Stimulated activated CD4-positive, alpha-beta T cell treated with anti-CD3 and anti-CD28 coated beads, Interleukin-12 subunit alpha, Interleukin-12 subunit beta, amount 100 ng/mL, for 4 hours (primary cell): Measurements from ENCODE around the gene MOV10L1.

Experiments used
- DNase-seq: peaks from one replicate; pipeline ENCODE4 v3.0.0-alpha.2; 2020

Gene MOV10L1

DNA sequence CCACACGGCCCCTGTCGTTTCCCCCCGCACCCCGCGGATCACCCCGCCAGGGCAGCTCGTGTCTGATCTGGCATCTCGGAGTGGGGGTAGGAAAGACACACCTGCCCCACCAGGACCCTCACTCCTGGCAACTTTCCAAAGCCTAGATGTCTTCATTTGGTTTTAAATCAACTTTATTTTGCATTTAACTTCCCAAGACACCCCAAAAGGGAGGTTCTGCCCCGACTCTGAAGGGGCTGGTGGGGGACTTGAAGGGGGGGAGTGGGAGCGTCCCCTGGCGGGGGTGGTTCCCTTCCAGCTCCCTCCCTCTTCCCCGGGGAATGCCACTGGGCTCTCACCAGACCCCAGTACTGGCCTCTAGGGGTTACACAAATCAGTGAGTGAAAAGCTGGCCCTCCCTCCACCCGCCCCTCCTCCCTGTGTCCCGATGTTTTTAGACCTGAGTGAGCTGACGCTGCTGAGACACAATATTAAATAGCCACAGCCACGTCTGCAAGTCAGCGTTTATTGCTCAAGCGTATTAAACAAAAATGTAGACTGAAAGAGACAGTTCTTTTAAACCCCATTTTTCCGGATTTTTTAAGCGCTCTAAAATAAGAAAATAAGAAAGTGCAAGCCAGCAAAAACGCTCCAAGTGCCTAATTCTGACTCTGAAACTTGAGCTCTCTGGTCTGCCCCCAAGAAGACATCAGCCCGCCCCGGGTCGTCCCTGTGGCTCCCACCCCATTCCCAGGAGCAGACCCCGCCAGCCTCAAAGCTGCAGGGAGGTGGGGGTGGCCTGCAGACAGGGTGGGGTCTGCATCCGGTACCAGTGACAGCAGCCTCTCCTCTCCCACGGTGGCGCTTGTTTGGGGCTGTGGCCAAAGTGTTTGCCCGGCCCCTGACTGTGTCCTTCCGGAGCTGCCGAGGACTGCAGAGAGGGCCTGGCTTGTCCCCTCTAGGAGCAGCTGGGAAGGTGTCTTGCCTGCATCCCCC is 30.6 kb upstream of the MOV10L1 start:
- DNase-seq, result no peak

DNA sequence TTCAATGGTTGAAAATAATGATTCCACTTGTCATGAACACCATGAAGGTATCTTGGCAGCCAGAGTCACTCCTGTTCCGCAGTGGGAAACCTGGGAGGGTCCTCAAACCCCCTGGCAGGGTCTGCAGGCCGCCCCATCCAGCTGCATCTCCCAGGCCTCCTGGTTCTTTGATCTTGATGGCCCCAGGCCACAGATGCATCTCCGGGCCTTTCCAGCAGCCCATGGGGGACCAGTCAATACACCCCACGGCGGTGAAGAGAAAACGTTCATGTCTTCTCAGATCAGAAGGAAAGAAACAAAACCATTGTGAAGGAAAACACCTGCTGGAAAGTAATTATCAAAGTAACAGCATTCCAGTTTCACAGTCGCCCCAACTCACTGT is 29.9 kb upstream of the MOV10L1 start:
- DNase-seq, result no peak

DNA sequence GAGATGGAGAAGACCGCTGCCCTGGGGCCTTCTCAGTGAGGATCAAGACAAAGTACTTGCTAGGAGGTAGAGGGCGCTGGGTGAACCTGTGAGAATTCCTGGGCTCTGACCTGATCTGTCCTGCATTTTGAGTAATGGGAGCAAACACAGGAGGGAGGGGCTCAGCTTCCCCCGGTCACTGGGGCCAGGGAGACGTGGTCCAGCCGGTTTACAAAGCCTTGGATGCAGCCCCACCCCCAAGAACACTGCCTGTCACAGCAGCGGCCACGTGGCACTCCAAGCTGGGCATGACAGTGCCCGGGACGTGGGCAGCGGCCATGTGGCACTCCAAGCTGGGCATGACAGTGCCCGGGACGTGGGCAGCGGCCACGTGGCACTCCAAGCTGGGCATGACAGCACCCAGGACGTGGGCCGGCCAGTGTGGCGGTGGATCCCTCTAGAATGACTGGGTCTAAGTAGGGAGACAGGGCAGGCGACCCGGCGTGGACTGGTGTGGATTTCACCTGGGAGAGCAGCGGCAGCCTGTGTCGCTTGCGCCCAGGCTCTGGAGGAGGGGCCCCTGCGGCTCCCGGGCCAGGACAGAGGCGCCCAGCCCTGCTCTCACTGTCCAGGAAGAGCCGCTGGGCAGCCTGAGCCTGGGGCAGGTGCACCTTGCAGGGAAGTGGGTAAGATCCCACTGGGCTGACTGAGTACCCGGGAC is 29.2 kb upstream of the MOV10L1 start:
- no peak for DNase-seq

DNA sequence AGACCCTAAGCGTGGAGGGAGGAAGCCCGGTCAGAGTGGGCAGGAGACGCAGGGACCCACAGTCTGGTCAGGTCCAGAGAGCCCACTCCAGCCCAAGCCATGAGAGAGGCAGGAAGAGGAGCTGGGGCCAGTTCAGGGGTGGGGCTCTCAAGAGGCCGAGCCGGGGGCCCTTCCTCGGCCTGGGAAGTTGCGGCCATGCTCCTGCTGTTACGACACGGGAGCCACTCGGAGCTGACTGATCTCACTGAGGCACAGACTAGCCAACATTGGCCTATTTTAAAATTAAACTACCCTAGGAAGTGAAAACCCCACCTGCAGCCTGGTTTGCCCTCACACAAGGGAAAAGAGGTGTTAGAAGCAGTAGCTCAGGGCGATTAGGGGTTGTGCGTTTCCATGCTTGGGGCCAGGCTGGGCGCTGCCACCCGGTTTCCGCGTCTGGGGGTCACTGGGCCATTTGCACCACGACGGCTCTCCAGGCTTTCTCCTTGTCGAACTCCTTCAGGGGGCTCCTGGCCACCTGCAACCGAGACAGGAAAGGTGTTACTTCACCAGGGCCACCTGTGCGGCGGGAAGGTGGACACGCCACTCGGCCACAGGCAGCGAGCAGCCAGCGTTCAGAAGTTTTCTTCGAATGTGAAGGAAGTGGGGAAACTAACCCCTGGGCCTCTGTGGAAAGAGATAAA is 28.5 kb upstream of the MOV10L1 start:
- no peak for DNase-seq

DNA sequence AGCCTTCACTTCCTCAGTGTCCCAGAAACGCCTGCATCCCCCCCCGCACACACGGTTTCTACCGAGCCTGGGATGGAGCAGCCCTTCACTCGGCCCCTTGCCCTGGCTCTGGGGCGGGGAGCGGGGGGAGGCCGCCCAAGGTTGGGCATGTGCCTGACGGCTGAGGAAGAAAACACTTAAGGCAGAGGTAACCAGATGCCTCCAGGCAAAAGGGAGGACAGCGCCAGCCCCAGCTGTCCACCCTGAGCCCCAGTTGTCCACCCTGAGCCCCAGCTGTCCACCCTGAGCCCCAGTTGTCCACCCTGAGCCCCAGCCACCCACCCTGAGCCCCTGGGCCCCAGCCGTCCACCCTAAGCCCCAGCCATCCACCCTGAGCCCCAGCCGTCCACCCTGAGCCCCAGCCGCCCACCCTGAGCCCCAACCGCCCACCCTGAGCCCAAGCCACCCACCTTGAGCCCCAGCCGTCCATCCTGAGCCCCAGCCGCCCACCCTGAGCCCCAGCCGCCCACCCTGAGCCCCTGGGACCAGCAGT is 27.9 kb upstream of the MOV10L1 start:
- no peak for DNase-seq

DNA sequence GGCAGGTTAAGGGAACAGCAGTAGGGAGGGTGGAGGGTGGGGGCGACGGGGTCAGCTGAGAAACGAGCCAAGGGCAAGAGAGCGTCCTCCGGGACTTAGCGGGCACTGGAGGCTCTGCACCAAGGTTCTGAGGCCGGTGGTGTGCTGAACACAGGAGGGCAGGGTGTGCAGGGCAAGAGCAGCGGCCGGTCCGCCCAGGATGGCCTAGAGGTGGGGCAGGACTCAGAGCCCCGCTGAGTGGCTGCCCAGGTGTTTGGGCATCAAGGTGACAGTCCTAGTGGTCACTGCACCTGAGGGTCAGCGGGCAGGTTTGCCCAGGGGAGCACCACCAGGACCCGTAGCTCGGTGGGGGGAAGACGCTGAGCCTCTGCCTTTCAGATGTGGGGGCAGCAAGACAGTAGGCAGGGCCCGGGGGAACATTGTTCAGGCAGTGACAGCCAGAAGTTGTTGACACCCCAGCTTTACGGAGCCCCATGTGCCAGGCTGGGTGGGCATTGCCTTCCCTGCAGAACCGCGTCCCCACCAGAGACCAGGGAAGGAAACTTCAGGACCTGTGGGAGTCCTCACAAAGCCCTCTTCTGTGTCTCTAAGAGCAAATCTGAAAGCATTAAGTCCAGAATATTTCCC is 27.2 kb upstream of the MOV10L1 start:
- no peak for DNase-seq

DNA sequence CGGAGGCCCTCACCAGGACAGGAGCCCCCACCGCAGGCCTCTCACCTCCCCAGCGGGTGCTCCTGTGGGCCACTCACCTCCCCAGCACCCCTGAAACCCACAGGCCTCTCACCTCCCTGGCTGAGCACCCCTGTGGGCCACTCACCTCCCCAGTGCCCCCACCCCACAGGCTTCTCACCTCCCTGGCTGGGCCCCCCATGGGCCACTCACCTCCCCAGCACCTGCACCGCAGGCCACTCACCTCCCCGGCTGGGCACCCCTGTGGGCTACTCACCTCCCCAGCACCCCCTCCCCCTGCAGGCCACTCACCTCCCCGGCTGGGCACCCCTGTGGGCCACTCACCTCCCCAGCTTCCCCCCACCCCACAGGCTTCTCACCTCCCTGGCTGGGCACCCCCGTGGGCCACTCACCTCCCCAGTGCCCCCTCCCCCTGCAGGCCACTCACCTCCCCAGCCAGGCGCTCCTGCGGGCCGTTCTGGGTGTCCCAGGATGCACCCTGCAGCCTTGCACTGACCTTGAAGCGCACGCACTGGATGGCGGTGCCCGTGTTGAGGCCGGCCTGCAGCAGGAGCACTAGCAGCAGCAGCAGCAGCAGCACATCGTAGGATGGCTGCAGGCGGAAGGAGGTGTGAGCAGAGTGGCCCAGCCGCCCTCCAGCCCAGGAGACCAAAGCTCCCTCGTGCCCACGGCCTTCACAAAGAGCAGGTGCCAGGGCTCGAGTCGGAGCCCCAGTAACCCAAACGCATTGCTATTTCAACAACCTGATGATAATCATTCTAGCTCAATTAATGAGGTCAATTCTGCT is 26.0 kb upstream of the MOV10L1 start:
- DNase-seq, result no peak

DNA sequence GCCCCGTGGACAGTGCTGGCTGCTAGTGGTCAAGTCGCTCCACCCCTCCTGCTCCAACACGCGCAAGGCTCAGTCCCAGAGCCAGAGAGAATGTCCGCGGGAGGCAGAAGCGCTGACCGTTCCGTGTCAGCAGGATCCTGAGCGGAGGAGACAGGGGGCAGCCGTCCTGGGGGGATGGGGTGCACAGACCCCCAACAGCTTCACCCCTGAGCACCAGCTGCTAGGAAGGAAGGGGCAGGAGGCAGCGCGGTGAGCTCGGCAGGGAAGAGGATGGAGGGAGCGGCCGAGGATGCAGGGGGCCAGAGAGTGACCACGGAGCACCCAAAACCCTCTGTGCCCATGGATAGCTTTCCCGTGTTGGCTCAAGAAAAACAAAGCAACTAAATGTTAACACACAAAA is 25.4 kb upstream of the MOV10L1 start:
- no peak for DNase-seq

DNA sequence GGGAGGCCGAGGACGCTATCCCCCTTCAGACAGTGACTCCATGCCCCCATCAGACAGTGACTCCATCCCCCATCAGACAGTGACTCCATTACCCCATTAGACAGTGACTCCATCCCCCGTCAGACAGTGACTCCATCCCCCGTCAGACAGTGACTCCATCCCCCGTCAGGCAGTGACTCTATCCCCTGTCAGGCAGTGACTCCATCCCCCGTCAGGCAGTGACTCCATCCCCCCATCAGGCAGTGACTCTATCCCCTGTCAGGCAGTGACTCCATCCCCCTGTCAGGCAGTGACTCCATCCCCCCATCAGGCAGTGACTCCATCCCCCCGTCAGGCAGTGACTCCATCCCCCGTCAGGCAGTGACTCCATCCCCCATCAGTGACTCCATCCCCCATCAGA is 22.6 kb upstream of the MOV10L1 start:
- no peak for DNase-seq

DNA sequence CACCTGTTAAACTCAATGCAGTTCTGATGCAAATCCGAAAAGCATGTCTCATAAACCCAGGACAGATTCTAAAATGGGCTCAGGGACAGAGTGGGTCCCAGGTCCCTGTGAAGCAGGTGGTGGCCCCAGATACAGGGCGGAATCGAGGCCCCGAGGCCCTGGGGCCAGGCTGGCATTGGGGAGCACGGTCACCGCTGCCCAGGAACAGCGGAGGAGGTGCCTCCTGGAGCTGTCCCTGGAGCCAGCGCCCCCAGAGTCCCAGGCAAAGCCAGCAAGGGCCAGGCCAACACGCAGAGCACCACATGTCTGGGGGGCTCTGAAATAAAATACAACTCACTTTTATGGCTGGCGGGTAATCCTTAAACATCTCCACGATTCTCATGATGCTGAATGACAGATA is 21.7 kb upstream of the MOV10L1 start:
- no peak for DNase-seq

DNA sequence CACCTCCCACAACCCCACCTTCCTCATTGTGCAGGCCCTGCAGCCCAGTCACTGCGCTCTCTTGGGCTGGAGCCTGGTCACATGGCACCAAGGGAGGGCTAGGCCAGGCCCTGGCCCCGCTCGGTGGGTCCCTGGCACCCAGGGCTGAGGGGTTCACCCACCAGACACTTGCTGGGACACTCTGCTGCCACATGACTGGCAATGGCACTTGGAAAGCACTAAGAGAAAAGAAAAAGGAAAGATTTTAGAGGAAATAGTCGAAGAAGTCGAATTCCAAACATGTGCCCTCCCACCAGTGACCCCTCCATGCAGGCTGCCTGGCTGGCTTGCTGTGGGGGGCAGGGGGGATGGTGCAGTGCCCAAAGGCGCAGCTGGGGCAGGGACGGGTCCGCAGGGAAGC is 19.4 kb upstream of the MOV10L1 start:
- DNase-seq, result no peak

DNA sequence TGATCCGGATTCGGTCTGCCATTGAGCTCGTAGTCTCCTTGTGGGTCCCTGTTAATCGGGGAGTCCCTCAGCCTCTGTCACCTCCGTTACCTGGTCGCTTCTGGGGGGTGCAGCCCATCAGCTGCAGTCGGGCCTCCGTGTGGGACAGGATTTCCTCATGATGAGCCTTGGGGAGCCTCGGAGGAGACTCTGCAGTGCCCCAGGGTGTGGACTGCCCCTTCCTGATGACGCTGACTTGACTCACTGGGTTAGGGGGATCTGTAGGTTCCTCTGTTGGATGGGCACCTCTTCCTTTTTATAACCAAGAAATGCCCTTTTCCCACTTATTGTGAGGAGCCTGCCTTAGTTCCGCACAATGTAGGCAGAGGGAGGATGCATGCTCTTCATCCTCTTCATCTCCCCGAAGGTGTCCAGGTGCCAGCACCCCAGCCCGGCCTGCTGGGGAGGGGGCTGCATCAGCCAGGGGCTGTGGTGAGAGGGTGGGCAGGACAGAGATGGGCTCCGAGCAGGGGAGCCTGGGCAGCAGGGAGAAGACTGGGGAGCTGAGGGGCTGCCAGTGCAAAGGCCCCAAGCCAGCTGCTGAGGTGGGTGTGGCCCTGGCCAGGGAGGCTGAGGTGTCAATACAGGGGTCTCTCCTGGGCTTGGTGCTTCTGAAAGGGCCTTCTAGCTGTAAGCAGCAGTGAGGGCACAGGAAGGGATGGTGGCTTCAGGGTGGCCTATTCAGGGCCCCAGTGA is 18.2 kb upstream of the MOV10L1 start:
- no peak for DNase-seq

DNA sequence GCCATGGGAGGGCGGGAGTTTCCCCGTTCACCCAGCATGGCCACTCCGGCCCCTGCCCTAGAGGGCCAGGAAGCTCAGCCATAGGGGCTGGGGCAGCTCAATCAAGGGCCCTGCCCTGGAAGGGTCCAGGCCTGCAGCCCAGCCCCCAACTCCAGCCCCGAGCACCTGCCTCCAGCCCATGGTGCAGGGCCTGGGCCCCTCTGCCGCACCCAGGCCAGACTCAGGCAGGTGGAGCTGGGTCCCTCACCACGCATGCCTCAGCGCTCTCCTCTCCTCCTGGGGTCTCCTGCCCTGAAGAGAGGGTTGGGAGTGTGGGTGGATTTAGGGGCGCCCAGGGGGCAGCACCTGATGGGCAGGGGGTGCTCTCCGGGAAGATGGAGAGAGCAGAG is 17.6 kb upstream of the MOV10L1 start:
- no peak for DNase-seq

DNA sequence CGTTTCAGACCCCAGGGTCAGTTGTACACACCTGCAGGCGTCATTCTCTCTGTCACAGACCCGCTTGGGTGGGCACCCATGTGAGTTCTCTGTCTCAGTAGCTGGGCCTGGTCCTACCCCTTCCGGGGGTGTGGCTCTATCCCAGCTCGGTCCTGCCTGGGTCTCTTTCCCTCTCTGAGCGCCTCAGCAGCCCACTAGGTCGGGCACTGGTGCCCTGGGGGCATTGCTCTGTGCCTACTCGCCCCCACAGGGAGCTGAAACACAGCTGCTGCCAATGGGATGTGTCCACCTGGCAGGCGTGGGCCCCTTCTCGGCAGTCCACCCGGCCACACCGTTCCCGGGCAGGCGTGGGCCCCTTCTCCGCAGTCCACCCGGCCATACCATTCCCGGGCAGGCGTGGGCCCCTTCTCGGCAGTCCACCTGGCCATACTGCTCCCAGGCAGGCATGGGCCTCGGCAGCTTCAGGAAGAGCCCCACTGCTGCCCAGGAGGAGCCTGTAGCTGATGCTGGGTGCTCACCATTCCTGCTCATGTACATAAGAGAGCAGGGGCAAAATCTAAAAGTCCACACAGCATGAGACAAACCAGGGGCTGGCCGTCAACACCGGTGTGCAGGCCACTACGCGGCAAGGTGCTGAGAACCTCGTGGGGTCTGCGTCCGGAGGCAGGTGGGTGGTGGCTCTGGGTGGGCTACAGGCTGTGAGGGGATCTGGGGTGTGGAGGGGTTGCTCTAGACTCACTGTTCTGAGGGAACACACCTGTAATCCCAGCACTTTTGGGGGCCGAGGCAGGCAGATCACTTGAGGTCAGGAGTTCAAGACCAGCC is 16.9 kb upstream of the MOV10L1 start:
- no peak for DNase-seq

DNA sequence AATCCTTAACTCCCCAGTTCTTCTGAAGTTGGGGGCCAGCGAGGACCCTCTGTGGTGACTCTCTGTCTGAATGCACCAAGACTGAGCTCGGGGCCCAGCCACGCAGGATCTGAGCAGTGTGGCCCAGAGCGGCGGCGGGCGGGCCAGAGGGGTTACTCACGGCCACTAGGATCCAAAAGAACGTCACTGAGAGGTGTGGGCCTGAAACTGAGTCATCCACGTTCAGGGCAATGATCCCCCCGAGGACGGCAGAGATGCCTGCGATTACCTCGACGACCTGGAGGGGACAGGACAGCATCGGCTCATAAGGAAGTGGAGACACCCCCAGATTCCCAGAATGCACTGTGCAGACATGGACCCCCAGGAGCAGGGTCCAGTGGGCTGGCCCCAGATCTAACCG is 15.8 kb upstream of the MOV10L1 start:
- DNase-seq, result no peak

DNA sequence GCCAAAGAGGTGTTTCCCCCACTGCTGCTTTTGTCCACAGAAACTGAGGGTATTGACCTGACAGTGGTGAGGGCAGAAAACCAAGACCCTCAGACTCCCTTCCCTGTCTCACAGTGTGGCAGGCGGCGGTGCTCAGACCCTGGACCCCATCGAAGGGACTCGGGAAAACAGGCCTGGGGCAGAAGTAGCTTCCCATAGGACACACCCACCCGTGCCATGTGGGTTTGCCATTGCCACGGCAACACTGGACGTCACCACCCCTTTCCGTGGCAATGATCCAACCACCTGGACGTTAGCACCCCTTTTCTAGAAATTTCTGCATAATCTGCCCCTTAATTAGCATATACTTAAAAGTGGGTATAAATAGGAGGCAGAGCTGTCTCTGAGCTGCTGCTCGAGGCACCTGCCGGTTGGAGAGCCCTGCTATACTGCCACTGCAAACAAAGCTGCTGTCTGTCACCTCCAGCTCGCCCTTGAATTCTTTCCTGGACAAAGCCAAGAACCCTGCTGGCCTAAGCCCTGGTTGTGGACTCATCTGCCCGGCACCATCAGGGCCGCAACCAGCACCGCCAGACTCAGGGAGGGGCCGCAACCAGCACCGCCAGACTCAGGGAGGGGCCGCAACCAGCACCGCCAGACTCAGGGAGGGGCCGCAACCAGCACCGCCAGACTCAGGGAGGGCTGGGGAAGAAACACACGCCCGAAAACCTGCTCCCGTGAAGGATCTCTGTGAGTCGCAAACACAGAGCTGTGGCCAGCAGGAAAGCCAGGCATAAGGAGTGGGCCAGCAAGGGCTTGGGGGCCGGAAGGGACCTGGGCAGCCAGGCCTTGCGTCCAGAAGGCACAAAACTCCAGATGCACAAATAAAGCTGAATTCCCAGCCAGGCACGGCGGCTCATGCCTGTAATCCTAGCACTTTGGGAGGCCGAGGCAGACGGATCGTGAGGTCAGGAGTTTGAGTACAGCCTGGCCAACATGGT is 15.0 kb upstream of the MOV10L1 start:
- DNase-seq, result no peak

DNA sequence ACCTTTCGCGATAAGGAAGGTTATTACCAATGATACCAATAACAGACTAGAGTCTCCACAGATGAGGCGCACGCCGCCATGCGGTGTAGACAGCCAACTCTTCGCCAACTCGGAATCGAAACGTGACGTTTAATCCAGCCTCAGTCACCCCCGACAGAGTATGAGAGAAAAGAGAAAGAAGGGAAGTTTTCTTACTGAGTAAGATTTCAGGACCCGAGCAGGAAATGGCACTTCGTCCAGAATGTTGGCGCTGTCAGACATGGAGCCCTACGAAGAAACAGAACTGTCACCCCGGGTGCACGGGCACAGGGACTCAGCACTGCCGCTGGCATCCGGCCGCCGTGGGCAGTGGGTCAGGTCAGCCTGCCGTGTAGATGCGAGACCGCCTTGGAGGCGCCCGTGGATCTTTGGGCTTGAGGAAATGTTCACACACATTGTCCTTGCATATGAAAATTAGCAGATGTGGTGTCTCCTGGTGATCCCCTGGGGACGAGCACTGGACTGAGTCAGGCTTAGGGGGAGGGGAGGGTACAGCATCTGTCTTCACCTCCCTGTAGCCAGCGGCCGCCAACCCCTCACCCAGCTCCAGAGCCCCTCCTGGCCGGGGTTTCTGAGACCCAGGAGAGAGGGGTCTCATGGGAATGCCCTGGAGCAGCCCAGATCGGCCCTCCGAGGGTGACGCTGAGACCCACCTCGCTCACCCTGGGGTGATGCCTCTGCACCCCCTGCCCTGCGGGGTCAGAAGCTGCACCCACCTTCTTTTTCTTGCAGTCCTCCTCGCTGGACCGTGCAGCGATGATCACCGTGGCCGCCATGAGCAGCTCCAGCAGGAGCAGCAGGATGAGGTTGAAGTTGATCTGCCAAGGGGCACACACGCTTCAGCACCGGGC is 12.9 kb upstream of the MOV10L1 start:
- DNase-seq, result no peak

DNA sequence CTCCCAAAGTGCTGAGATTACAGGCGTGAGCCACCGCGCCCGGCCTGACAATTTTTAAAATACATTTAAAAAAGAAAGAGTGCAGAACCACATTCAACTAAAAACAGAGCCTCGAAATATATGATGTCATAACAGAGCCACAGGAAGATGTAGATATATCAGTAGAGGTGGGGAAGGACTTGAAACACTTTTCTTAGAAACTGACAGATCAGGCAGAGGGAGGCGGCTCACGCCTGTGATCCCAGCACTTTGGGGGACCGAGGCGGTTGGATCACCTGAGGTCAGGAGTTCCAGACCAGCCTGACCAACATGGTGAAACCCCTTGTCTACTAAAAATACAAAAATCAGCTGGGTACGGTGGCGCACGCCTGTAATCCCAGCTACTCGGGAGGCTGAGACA is 11.6 kb upstream of the MOV10L1 start:
- DNase-seq, result no peak
